Measurements from ENCODE around the gene SAMD7.

Gene SAMD7

GRCh38 chr3:169965562-169966427 lies 54.4 kb downstream of the SAMD7 start:
- peaks cover 54% of the 10 kb centered on the region for H3K4me1 Mint-ChIP-seq
- peak overlapping the region; percentile 100 for H3K4me3 Mint-ChIP-seq
- H3K36me3 Mint-ChIP-seq, result peaks cover 17% of the 10 kb centered on the region
- DNase-seq (ENCODE audit: low spot score in 2 of 2) (peak in 1 of 2 donors; percentile 28), ATAC-seq (ENCODE audit: low read depth) (peak; percentile 24)
- H3K27ac Mint-ChIP-seq, result peak overlapping the region; percentile 100
- H3K27me3 Mint-ChIP-seq, result no peaks in the 10 kb centered on the region
- H3K9me3 Mint-ChIP-seq, result peaks cover 6% of the 10 kb centered on the region

DNA sequence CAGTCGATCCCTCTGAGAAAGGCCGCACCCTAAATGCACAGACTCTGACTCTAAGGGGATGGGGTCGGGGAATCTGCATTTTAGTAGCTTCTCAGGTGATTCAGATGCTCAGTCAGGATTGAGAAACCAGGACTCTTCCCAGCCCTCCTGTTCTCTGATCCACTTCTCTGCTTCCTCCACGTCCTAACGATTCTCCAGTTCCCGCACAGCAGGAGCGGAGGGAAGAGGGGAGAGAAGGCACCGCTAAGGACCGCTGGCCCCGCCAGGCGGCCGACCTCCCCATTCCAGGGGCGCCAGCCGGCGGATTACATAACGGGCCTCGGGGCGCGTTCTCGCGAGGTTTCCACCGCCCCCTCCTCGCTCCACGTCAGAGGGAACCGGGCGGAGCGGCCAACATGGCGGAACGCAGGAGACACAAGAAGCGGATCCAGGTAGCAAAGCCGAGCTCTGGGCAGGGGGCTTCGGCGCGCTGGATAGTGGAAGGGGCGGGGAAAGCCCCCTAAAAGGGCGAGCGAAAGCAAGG lies 55.1 kb downstream of the SAMD7 start, which contains the start of gene SEC62:
Gene SEC62, plus strand, starts transcription at position 380 of the 523 bp plus-strand sequence. Its CDS starts 16 bp downstream, at position 396.
- Mint-ChIP-seq H3K9me3 (peaks cover 4% of the 10 kb centered on the region), H3K4me3 (peak within 1 kb of the TSS; percentile 100), H3K4me1 (peaks cover 55% of the 10 kb centered on the region), H3K36me3 (peaks cover 12% of the 10 kb centered on the region), H3K27ac (peak within 1 kb of the TSS; percentile 100), H3K27me3 (no peaks in the 10 kb centered on the region)
- peak; percentile 94 to 96 for DNase-seq (ENCODE audit: low spot score in 2 of 2)
- ATAC-seq (ENCODE audit: low read depth), result peak; percentile 91

DNA sequence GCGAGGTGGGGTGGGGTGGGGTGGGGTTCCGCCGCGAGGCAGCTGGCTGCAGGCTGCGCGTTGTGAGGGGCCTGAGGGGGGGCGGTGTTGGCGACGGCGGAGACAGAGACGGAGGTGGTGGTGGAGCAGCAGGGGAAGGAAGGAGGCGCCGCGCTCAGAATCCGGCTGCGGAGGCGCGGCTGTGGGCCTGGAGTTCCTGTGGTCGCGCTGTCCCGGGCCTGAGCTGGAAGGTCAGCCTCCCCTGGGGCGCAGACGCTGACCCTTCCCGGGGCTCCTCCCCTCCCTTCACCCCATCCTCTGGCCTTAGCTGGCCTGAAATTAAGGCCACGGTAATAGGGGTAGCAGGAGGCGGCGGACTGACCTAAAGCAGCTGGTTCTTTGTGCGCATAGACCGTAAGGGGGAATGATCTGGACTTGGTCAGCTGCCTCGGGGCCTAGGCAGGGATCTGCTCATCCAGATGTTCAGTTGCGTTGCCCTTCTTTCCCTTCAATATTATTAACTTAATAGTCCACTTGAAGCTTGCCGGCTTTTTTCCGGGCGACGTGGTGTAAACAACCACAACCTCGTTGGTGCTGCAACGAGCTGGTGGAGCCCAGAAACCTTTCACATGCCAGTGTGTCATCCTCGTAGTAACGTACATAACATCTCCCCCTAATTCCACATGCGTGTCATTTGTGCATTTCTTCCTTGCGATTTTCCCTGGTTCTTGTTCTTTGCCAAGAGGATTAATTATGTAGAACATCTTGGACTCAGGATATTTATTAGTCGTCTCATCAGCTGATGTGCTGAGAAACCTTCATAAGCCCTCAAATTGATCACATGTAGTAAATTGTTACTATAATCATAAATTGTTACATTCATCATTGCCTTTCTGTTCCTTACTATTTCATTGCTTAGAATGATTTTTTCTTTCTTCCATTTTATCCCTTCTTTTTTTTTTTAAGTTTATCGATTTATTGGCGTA lies 55.9 kb downstream of the SAMD7 start:
- Mint-ChIP-seq H3K27me3 (no peaks in the 10 kb centered on the region), H3K4me3 (peak overlapping the region; percentile 100), H3K27ac (peak overlapping the region; percentile 100), H3K4me1 (peaks cover 61% of the 10 kb centered on the region), H3K9me3 (peaks cover 4% of the 10 kb centered on the region), H3K36me3 (peaks cover 16% of the 10 kb centered on the region)
- no peak for DNase-seq (ENCODE audit: low spot score in 2 of 2)
- ATAC-seq (ENCODE audit: low read depth), result peak; percentile 64

DNA sequence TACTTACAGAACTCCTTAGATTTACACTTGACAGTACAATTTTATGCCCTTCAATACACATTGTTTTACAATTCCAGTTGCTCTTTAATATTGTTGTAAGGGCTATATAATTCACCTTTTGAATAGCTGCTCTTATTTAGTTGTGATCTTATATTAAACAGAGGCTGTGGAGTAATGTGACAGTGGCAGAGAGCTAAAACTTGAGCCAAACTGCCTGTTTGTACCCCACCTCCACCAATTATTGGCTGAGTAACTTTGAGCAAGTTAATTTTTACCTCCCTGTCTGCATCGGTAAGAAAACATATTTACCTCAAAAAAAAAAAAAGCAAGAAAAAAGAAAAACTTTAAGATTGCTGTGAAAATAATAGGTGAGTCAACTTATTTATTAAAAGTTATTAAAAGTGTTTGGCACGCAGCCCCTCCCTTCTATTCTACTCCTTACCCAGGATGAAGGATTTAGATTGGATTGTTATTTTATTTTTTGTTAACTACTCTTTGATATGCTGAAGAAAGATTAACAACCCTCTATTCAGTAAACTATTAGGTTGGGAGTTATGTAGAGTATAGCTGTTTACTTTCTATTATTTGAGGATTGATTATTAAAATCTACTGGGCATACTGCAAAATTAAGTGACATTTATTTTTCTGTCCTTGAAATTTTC lies 57.0 kb downstream of the SAMD7 start:
- Mint-ChIP-seq H3K9me3 (peaks cover 4% of the 10 kb centered on the region), H3K4me3 (peak overlapping the region; percentile 100), H3K36me3 (peaks cover 14% of the 10 kb centered on the region), H3K4me1 (peaks cover 54% of the 10 kb centered on the region), H3K27me3 (no peaks in the 10 kb centered on the region), H3K27ac (peak overlapping the region; percentile 100)
- no peak for ATAC-seq (ENCODE audit: low read depth)
- no peak for DNase-seq (ENCODE audit: low spot score in 2 of 2)

- peaks cover 1% of the 10 kb centered on the region for H3K9me3 Mint-ChIP-seq
- peaks cover 56% of the 10 kb centered on the region for H3K4me1 Mint-ChIP-seq
- H3K4me3 Mint-ChIP-seq, result peak overlapping the region; percentile 60
- H3K36me3 Mint-ChIP-seq, result peaks cover 13% of the 10 kb centered on the region
- ATAC-seq (ENCODE audit: low read depth) (no peak), DNase-seq (ENCODE audit: low spot score in 2 of 2) (no peak)
- H3K27ac Mint-ChIP-seq, result peak overlapping the region; percentile 100
- no peaks in the 10 kb centered on the region for H3K27me3 Mint-ChIP-seq
Measured at GRCh38 chr3:169969174-169970095, 58.1 kb downstream of the SAMD7 start.

- Mint-ChIP-seq H3K27ac (no peak overlapping the region), H3K4me1 (peaks cover 51% of the 10 kb centered on the region), H3K36me3 (peaks cover 11% of the 10 kb centered on the region), H3K9me3 (no peaks in the 10 kb centered on the region), H3K4me3 (no peak overlapping the region), H3K27me3 (no peaks in the 10 kb centered on the region)
- ATAC-seq (ENCODE audit: low read depth) (no peak), DNase-seq (ENCODE audit: low spot score in 2 of 2) (no peak)
Measured at GRCh38 chr3:169970847-169971246, 59.5 kb downstream of the SAMD7 start.

DNA sequence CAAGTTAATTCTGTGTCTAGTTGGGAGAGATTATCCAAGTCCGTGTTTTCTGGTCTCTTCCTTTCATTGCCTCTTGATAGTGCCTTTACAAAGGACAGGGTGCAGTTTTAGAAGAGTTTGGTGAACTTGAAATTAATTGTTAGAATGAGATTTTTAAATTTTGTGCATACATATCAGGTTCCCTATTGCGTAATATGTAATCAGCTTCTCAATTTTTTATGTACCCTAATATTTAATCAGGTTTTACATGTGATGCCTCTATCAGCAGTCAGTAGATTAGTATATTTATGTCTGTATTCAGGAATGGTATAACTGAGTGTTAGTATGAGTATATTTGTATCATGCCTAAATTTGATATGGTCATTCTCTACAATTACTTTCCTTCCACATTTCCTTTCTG lies 60.1 kb downstream of the SAMD7 start:
- Mint-ChIP-seq H3K4me1 (peaks cover 45% of the 10 kb centered on the region), H3K36me3 (peaks cover 11% of the 10 kb centered on the region), H3K27ac (peak overlapping the region; percentile 64)

DNA sequence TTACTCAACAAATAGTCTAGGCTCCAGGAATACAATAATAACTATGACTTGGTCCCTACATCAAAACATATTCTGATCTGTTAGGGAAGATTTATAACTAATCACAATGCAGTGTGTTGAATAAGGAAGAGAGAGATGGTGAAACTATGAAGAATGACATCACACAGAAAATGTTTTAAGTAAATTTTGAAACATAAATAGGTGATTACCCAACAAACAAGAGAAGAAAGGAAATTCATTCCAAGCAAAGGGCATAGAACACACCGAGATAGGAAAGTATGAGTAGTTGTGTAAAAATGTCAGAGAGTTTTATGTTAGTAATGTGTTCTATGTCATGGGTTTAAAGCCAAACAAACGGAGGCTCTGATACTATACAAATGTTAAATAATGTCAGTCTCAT lies 68.7 kb downstream of the SAMD7 start:
- no peak for DNase-seq (ENCODE audit: low spot score in 2 of 2)
- Mint-ChIP-seq H3K27ac (peak overlapping the region; percentile 25), H3K9me3 (no peaks in the 10 kb centered on the region), H3K4me1 (peaks cover 9% of the 10 kb centered on the region), H3K4me3 (no peak overlapping the region), H3K36me3 (peaks cover 36% of the 10 kb centered on the region), H3K27me3 (no peaks in the 10 kb centered on the region)
- ATAC-seq (ENCODE audit: low read depth), result no peak

More for the DNA sequence above, 60.1 kb downstream of the SAMD7 start:
- Mint-ChIP-seq H3K27me3 (no peaks in the 10 kb centered on the region), H3K9me3 (no peaks in the 10 kb centered on the region), H3K4me3 (no peak overlapping the region)
- ATAC-seq (ENCODE audit: low read depth) (no peak), DNase-seq (ENCODE audit: low spot score in 2 of 2) (no peak)

DNA sequence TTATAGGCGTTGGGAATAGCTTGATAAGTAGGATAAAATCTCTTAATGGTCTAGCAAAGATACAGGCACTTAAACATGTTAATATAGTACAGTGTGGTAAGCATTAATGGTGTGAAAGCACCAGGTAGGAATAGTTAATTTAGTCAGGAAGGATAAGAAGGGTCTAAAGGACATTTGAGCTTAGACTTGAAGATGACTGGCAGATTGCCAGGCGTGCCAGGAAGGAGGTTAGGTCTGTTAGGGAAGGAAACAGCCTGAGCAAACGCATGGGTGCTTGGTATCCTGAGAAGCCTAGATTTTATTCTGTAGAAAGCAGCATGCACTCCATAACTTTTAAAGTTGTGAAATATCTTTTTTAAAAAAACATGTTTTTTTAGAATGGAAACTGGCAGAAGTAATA lies 72.9 kb downstream of the SAMD7 start:
- Mint-ChIP-seq H3K27me3 (no peaks in the 10 kb centered on the region), H3K9me3 (no peaks in the 10 kb centered on the region), H3K27ac (peak overlapping the region; percentile 88), H3K4me1 (peaks cover 8% of the 10 kb centered on the region), H3K36me3 (peaks cover 42% of the 10 kb centered on the region), H3K4me3 (no peak overlapping the region)
- DNase-seq (ENCODE audit: low spot score in 2 of 2), result no peak
- no peak for ATAC-seq (ENCODE audit: low read depth)
